Suprapubic skin (tissue), 4 donors: ENCODE measurements around the gene JAKMIP1.

Experiments
- CTCF ChIP-seq, 2 donors: fragments of 200-600 bp in 1 of 2; fragments of 450-650 bp in 1 of 2; sonication (generic) in 1 of 2; IDR thresholded peaks; one replicate each; pipeline ENCODE4 v1.5.1; 2016 to 2019; ENCODE audit warnings: antibody characterized with exemption in 2 of 2, mild to moderate bottlenecking in 1 of 2, moderate library complexity in 1 of 2
- EP300 ChIP-seq: sonication (generic); formaldehyde crosslinking; IDR thresholded peaks from one replicate; pipeline ENCODE4 v1.6.1; 2017; ENCODE audit warnings: antibody characterized with exemption
- POLR2A ChIP-seq, 2 donors: fragments of 450-650 bp; IDR thresholded peaks; one replicate each; pipeline ENCODE4 v1.6.1; 2017; ENCODE audit warnings: antibody characterized with exemption in 2 of 2, mild to moderate bottlenecking in 2 of 2, moderate library complexity in 2 of 2
- POLR2AphosphoS5 ChIP-seq, 3 donors: sonication (generic); formaldehyde crosslinking; IDR thresholded peaks; one replicate each; pipeline ENCODE4 v1.6.1; 2017; ENCODE audit warnings: antibody characterized with exemption in 3 of 3

GRCh38 chr4:6239968-6240367, 39.6 kb upstream of the JAKMIP1 start:
- TF ChIP-seq POLR2A (IDR thresholded peaks at IDR 0.05) (no peak), CTCF (IDR thresholded peaks at IDR 0.05) (no peak), POLR2AphosphoS5 (IDR thresholded peaks at IDR 0.05) (no peak), EP300 (no peak)
